ENCODE results near the gene OR2A2.
A peak's percentile ranks its signal among the peaks of the same experiment; 100 is the strongest.
"Not testable (repeated sequence)": the region's sequence is repeated elsewhere in the genome, so short reads cannot be mapped to it uniquely, and the experiment has no call there.

The OR2A2 gene, protein sequence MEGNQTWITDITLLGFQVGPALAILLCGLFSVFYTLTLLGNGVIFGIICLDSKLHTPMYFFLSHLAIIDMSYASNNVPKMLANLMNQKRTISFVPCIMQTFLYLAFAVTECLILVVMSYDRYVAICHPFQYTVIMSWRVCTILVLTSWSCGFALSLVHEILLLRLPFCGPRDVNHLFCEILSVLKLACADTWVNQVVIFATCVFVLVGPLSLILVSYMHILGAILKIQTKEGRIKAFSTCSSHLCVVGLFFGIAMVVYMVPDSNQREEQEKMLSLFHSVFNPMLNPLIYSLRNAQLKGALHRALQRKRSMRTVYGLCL

DNA sequence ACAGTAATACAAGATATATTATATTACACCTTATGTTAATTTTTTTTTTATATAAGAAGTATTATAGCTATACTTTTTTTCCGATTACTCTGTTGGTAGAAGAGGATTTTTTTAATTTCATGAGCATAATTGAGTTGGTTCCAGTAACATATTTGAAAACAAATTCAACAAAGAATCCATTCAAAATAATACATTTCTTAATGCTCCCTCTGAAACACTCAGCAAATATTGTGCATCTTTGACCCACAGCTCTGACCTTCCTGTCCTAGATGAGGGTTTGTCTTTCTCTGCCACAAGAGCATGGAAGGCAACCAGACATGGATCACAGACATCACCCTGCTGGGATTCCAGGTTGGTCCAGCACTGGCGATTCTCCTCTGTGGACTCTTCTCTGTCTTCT is at the start of gene OR2A2:
Gene OR2A2 (plus strand): TSS at position 301 of the 400 bp plus-strand sequence. CDS start 0 bp downstream, at position 301.
- DNase-seq = no peak

DNA sequence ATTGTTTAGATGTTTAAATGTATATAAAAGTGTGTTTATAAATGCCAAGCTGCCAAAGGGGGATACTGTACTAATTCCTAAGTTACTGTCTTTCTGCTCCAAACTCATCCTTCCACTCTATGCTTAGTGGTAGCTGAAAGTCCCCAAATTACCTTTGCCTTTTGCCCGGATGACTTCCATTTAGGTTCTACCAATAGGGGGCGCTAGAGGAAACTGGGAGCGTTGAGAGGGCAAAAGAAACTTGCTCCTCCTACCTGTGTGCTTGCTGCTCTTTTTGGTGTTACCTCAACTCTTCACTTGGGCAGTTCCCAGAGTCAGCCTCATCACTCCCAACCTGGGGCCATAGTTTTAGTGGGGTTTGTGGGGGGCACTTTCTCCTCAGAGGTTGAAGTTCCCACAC is 45.7 kb upstream of the OR2A2 start:
- DNase-seq = no peak

DNA sequence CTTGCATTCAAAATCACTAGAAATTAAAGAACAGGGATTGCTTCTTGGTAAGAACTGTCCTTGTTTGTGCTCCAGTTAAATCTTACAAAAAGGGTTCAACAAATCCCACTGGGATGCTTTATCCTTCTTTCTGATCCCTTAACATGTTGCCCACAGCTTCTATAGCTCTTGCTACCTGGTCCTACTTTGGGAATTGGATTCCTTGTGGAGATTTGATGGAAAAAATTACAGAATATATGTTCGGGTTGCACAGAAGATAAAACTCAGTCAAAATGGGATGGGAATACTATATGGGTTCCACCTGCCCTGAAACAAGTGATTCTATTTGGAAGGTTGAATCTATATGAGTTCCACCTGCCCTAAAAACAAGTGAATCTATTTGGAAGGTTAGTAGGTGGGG is 39.9 kb upstream of the OR2A2 start, which contains the start of gene OR2A25:
Gene OR2A25 (plus strand): TSS at position 301 of the 400 bp plus-strand sequence. CDS start 4,409 bp downstream, outside the sequence.
- DNase-seq = no peak

DNA sequence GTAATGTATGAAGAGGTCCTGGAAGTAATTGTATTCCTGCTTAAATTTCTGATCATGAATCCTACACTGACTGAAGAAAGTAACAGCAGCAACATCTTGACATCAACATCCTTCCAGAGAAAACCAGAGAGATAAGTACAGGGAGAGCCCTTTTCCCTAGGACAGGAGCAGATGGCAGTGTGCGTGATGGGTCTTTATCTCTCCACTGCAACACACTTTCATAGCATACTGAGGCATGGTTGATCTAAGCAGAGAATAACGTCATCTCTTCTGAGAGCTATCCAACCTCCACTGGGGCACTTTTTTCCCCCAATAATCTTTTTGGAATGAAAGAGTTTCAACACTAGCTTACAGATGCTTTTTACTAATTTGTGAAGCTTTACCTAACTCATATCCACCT is 39.4 kb upstream of the OR2A2 start:
- no peak for DNase-seq

DNA sequence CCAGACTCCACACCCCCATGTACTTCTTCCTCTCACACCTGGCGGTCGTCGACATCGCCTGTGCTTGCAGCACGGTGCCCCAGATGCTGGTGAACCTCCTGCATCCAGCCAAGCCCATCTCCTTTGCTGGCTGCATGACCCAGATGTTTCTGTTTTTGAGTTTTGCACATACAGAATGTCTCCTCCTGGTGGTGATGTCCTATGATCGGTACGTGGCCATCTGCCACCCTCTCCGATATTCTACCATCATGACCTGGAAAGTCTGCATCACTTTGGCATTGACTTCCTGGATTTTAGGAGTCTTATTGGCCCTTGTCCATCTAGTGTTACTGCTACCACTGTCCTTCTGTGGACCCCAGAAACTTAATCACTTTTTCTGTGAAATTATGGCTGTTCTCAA is 35.0 kb upstream of the OR2A2 start:
- DNase-seq = no peak

DNA sequence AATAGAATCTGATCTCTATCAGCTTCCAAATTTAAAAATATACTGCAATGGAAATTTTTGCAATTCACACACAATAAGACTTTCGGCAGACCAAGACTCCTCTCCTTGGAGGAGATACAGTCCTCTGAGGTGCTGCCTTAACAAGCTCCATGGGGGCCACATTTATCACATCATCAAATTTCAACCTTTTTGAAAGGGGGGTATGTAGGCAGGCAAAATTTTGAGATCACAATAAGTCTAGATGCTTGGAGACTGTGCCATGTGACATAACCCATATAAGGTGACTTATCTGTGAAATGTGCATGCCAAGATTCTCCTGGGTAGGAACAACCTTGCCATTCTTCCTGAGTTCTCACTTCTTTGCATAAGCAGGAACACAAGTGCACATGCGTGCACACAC is 23.4 kb upstream of the OR2A2 start, which contains the start of gene OR2A12:
Gene OR2A12 (plus strand): TSS at position 301 of the 400 bp plus-strand sequence. CDS start 8,830 bp downstream, outside the sequence.
- DNase-seq = no peak

DNA sequence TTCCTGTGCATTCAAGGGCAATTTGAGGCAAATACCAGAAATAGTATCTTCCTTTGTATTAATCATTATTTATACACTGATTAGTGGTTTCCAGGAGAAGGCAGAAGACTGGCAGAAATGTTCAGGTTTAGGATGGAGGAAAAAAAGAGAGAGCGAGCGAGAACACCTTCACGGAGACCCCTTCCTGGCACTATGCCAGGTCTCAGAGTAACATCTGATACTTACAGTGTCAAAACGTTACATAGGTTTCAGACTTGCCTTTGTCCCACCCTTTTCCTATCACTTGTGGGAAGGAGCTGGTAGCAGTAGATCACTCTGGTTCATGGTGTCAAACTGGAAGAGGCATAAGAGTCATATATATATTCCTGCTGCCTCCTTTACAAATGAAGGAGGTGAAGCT is 22.7 kb upstream of the OR2A2 start:
- no peak for DNase-seq

DNA sequence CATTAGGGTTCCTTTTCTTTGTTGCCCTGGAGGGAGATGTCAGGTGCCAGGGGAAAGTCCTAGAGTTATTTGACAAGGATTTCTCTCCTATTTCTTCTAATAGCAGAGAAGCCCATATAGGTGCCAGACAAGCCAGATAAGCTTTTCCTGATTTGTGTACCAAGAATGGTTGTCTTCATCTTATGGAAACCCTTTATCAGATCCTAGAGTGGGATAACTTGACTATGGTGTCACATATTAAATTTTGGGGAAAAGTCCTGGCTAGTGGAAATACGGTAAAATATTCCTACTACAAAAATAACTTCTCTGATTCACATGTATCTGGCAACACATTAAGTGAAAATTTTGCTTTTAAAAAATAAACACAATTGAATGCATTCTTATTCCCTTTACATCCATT is 22.2 kb upstream of the OR2A2 start:
- DNase-seq = no peak

DNA sequence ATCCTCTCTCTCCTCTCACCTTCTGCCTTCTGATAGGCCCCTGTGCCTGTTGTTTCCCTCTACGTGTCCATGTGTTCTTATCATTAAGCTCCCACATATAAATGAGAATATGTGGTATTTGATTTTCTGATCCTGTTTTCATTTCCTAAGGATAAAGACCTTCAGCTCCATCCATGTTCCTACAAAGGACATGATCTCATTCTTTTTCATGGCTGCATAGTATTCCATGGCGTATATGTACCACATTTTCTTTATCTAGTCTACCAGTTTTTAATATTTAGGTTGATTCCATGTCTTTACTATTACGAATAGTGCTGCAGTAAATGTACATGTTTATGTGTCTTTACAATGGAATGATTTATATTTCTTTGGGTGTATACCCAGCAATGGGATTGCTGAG is 18.7 kb upstream of the OR2A2 start:
- no peak for DNase-seq

DNA sequence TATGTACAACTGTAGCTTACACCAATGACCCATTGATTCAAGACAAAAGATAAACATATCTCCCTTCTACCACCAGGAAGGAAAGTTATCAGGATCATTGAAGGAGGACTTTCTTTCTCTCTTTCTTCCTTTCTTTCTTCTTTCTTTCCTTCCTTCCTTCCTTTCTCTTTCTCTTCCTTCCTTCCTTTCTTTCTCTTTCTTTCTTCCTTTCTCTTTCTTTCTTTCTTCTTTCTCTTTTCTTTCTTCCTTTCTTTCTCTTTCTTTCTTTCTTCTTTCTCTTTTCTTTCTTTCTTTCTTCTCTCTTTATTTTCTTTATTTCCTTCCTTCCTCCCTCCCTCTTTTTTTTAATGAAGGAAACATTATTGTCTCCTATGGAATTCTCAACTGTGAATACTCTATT is 10.6 kb upstream of the OR2A2 start:
- DNase-seq = no peak

DNA sequence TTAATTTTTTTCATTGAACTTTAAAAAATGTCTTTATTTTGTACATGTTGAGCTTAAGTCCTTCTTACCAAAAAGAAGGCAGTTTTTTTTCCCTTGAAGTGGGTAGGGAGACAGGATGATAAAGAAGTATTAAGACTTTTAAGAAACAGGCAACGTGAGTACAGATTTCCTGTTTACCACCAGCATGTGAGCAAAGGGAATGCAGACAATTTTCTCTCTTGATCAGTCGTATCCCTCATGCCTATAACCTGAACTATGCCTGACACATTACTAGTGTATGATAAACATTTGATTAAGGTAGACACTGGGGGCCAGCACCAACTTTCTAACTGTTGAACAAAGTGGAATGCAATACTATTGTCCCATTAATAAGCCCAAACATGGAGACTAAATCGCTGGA is 8.8 kb upstream of the OR2A2 start:
- DNase-seq = no peak

DNA sequence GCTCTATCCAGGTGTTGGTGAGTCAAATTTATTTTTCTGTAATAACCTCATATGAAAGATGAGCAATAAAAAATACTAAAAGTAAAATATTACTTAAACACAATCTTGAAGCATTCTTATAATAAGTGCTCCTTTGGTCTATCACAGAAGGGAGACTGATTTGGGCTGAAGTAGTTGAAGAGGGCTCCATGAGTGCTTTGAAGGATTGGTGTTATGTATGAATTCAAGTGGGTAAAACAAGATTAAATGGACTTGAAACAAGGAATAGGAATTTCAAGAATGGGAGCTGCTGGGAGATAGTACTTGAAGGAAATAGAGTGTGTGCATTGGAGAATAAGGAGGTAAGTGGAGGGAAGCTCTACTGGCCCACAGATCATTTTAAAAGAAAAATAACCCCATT is 7.3 kb upstream of the OR2A2 start:
- DNase-seq = no peak

DNA sequence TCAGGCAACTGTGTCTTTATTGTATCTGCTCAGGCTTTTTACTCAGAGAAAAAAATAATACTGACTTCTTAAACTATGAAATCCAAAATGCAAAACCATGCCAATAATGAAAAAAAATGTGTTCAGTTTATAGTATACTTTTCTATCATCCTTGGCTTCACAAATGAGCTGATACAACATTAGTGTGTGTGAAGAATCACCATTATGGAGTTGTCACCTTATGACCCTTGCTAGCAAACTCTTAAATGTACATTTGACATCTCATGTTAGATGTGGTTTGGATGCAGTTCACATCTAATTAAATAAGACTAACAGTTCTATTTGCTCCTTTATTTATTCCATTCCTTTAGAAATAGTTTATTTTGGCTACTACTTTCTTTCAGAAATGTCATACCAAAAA is 4.2 kb upstream of the OR2A2 start:
- DNase-seq = no peak

DNA sequence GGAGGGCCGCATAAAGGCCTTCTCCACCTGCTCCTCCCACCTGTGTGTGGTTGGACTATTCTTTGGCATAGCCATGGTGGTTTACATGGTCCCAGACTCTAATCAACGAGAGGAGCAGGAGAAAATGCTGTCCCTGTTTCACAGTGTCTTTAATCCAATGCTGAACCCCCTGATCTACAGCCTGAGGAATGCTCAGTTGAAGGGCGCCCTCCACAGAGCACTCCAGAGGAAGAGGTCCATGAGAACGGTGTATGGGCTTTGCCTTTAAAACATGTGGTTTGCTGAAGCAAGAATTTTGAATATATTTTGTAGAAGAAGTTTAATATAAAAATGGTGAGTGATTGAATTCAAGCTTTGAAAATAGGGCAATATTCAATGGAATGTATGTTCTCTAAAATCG is 889 bp downstream of the OR2A2 start:
- no peak for DNase-seq

DNA sequence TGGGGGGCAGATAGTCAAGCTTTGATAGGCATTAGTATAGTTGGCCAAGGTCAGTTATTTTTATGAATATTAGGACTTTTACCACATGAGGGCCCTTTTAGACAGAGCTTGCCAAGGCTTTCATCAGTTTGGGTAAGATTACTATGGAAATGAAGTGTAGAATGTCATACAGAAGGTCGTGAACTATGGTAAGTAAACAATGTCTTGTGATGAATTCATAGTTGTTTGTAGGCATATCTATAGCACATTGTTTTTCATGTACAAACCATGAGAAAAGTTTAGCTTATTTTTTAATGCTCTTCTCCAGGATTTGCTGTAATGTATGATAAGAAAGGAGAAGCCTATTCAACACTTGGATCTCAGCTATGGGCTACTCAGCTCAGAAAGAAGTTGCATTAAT is 4.3 kb downstream of the OR2A2 start:
- DNase-seq = no peak

DNA sequence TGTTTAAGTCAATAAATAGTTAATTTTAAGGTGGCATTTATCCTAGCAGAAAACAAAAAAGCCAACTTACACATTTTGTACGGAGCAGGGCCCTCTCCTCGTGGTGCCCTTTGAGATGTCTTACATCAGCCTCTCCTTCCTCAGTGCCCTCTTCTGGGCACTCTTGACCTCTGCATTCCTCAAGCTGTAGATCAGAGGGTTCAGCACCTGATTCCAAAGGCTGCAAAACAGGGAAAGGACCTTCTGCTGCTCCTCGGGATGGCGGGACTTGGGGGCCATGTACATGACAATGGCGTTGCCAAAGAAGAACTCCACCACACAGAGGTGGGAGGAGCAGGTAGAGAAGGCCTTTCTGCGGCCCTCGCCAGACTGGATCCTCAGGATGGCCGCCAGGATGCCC is 9.0 kb downstream of the OR2A2 start:
- no peak for DNase-seq

DNA sequence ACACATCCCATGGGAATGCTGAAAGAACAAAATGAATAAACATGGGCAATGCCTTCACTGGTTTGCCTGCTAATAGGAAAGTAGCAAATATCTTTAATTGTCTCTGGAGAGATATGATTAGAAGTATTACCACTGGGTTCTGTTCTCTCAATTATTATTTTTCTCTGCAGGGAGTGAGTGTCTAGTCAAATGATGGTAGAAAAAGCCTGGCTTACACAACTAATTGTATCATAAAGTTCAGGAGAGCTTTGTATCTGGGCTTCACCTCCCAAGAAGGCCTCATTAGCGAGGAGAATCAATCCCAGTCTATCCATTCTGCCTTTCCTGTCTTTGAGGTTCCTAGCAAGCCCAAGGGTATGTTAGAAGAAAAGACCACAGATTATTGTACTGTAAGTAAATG is 13.5 kb downstream of the OR2A2 start, which contains the start of gene OR2A14:
Gene OR2A14 (plus strand): TSS at position 301 of the 400 bp plus-strand sequence. CDS start 5,937 bp downstream, outside the sequence.
- DNase-seq = no peak

DNA sequence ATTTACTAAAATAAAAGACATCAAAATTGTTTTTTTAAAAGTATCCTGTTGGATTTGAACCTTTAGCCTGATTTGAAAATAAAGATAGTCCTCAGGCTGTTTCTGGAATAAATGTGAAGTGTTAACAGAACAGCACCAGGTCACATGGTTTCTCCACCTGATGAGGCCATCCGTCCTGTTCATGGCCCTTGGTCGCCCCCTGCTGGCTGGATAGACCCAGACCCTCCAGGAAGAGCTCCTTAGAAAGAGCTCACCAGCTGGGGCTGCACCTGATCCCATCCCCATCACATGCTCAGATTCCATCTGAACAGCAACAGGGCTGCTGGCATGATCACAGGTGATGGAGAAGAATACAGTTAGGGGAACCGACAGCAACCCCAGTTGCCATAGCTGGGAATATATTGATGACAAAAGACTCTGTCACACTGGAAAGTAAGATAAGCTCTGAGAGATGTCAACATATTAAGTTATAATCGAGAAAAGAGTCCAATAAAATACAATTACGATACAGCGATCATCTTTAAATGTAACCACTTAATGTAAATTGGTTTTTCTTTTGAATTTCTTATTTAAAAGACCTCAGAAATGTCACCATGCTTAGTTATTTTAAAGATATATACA is 18.4 kb downstream of the OR2A2 start:
- peak; percentile 85 for DNase-seq

DNA sequence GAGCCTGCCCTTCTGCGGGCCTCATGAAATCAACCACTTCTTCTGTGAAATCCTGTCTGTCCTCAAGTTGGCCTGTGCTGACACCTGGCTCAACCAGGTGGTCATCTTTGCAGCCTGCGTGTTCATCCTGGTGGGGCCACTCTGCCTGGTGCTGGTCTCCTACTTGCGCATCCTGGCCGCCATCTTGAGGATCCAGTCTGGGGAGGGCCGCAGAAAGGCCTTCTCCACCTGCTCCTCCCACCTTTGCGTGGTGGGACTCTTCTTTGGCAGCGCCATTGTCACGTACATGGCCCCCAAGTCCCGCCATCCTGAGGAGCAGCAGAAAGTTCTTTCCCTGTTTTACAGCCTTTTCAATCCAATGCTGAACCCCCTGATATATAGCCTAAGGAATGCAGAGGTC is 20.2 kb downstream of the OR2A2 start:
- DNase-seq = not testable (repeated sequence)

DNA sequence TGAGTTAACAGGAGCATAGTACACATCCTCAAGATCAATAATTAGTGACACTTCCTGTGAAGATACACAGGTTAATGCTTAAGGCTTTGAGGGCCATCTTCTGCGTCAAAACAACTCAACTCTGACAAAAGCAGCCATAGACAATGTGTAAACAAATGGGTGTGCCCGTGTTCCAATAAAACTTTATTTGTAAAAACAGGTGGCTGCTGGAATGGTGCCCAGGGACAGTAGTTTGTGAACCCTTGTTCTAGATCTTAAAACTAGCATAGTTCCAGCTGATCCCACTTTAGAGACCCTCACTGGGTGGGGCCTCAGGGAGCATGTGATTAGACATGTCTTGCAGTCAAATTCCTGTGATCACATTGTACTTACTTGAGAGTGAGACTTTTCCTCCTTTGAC is 21.3 kb downstream of the OR2A2 start:
- no peak for DNase-seq

DNA sequence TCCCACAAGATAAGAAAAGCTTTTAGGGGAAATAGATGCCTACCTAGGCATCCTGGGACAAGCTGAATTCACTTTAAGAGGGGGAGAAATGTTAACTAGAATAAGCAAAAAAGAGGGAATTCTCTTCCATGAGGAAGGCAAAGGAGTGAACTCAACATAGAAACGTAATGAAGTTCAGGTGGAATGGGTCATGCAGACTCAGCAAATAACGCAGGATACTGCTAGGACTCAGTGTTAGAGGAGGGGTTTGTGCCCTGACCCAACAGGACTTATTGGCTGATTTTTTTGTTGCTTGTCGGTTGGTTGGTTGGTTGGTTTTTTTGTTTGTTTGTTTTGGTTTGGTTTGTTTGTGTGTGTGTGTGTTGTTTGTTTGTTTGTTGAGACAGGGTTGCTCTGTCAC is 22.9 kb downstream of the OR2A2 start:
- no peak for DNase-seq

DNA sequence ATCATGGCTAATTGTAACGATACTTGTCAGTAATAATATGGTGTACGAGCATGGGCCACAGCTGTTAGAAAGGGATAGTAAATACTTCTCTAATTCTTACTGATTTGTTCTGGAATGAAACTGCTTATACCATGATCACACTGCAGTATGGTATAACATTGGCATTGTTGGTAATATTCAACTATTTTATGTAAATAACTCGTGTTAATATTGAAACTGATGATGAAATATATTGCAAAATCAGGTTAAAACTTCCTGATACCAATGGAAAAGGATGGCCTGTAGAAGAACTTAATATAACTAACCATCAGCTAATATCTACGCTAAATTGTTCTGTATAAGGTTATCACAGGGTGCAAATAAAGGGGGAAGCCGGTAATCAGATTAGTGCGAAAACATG is 23.9 kb downstream of the OR2A2 start:
- no peak for DNase-seq

DNA sequence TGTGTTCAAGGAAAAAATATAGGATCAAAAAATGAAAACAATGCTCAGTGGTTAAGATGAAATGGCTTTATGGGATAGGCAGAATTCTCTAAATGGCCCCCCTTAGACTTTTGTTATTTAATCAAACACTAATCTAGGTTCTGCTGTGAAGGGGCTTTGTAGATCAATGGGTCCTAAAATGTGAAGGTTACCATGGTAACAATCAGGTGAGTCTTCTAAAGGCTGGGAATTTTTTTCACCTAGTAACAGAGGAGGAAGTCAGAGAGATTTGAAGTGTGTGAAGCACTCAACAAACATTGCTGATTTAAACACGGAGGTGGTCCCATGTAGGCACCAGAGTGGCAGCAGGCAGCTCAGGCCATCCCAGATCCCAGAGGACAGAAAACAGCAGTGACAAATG is 24.7 kb downstream of the OR2A2 start:
- DNase-seq = no peak

DNA sequence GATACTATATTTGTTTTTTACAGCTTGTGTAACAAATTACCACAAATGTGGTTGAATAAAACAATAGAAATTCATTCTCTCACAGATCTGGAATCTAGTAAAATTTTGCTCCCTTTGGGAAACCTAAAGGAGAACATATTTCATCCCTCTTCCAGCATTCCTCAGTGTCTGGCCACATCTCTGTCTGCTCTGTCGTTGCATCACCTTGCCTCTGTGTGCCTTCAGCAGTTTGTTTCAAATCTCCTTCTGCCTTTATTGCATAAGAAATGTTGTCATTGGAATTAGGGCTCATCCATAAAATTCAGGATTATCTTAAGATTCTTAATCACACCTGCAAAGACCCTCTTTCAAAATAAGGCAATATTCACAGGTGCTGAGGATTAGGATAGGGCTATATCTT is 28.1 kb downstream of the OR2A2 start:
- DNase-seq = no peak

DNA sequence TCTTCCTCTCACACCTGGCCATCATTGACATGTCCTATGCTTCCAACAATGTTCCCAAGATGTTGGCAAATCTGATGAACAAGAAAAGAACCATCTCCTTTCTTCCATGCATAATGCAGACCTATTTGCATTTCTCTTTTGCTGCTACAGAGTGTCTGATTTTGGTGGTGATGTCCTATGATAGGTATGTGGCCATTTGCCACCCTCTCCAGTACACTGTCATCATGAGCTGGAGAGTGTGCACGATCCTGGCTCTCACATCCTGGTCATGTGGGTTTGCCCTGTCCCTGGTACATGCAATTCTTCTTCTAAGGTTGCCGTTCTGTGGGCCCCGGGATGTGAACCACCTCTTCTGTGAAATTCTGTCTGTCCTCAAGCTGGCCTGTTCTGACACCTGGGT is 32.8 kb downstream of the OR2A2 start:
- no peak for DNase-seq
